ENCODE measurements around the gene FAM53B.
A peak's percentile ranks its signal among the peaks of the same experiment; 100 is the strongest.
"Not testable (repeated sequence)": the region's sequence is repeated elsewhere in the genome, so short reads cannot be mapped to it uniquely, and the experiment has no call there.

The FAM53B gene

DNA sequence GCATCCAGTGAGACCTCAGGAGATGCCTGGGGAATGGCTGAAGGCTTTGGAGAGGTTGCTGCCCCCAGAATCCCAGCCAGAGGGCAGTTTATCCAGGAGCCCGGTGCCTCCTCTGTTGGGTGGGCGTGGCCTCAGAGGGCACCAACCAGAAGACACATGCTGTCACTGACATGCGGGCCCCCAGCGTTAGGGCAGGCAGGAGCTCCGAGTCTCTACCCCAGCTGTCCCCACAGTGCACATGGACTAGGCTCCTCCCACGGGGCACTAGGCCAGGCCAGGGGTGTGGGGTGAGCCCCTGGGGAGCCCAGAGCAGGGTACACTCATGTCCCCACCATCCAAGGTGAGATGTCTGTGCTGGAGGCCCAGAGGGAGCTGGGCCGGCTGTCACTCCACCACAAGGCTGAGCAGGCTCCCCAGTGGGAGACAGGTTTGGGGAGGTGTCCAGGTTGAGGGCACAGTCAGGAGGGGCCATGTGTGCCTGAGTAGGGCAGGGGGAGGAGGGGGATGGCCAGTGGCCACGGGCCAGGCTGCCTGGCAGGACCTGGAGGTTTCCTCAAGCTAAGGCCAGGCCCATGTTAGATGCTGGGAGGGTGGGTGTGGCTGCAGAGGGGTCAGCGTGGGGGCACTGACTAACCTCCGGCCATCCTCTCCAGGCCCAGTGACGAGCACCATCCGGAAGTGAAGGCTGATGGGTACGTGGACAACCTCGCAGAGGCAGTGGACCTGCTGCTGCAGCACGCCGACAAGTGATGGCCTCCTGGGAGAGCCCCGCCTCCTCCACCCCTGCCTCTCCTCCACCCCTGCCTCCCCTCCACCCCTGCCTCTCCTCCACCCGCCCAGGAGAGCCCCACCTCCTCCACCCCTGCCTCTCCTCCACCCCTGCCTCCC, 131.3 kb downstream of the FAM53B start:
- H3K27ac ChIP-seq (replicated peaks; ENCODE audit: low read length), result no peak overlapping the region
- no peak for DNase-seq (ENCODE audit: low spot score)
- H2BK5ac ChIP-seq (ENCODE audit: low read length), result no peak overlapping the region
- no peak overlapping the region for H4K8ac ChIP-seq (ENCODE audit: low read depth, low read length)
- H3K4me3 ChIP-seq (ENCODE audit: low read length in 2 of 2), result no peak overlapping the region
- no peak overlapping the region for H2BK15ac ChIP-seq (ENCODE audit: low read length)
- H3K23ac ChIP-seq (ENCODE audit: low read depth, low read length, poor library complexity), result peak overlapping the region; percentile 17
- peak overlapping the region; percentile 59 for H3K18ac ChIP-seq (ENCODE audit: low read length)
- H2AK5ac ChIP-seq (ENCODE audit: low read depth, low read length), result peak overlapping the region; percentile 83
- H3K4me2 ChIP-seq (ENCODE audit: insufficient read depth, low read length, poor library complexity, severe bottlenecking), result no peak overlapping the region
- no peaks in the 10 kb centered on the region for H3K27me3 ChIP-seq (ENCODE audit: control insufficient read depth in 3 of 3, insufficient read depth in 3 of 3, low read depth in 1 of 3, low read length in 3 of 3)
- H3K9ac ChIP-seq (ENCODE audit: low read depth, low read length, poor library complexity), result peak overlapping the region; percentile 60
- peaks cover 0 to 10% of the 10 kb centered on the region in 2 donors for H3K4me1 ChIP-seq (ENCODE audit: control insufficient read depth in 2 of 2, insufficient read depth in 1 of 2, low read depth in 1 of 2, low read length in 2 of 2)
- H3K14ac ChIP-seq (ENCODE audit: low read length), result peak overlapping the region; percentile 75
- no peak overlapping the region for H2BK120ac ChIP-seq (ENCODE audit: low read depth, low read length)
- no peak overlapping the region for H4K91ac ChIP-seq (ENCODE audit: low read depth, low read length, poor library complexity)
- H3K9me3 ChIP-seq (replicated peaks in 1 of 2; ENCODE audit: control insufficient read depth in 2 of 2, insufficient read depth in 1 of 2, low read depth in 1 of 2, low read length in 2 of 2), result no peaks in the 10 kb centered on the region
- no peak overlapping the region for H2BK12ac ChIP-seq (ENCODE audit: low read length)
- peaks cover 10 to 13% of the 10 kb centered on the region in 2 donors for H3K36me3 ChIP-seq (replicated peaks in 1 of 2; ENCODE audit: control insufficient read depth in 2 of 2, insufficient read depth in 2 of 2, low read length in 2 of 2)
- H2AFZ ChIP-seq (ENCODE audit: low read length), result no peak overlapping the region
- H3K79me1 ChIP-seq (ENCODE audit: low read depth, low read length), result peaks cover 9% of the 10 kb centered on the region
- WGBS, 2 donors (ENCODE audit: extremely low coverage in 2 of 2, insufficient read length in 2 of 2, insufficient replicate concordance in 1 of 2), result no CpG with 5 or more reads among the region's 18 CpGs
- H3K4ac ChIP-seq (ENCODE audit: low read length), result peak overlapping the region; percentile 53

DNA sequence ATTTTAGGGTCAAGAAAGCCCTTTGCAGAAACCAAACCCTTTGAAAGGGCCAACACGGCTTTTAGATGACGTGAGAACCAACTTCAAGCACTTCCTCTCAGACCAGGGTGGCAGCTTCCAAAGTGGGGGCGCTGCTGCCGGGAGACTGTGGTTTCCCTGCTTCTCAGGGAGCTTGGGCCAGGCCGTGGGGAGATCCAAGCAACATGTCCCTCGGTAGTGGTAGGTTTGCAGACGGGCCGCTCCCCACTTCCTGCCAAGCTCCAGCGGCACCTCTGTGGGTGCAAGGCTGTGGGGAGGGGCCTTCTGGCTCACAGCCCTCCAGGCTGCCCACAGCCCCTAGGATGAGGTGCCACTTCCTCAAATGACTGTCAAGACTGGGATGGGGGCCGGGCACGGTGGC, 132.4 kb downstream of the FAM53B start:
- H3K27ac ChIP-seq (replicated peaks; ENCODE audit: low read length), result no peak overlapping the region
- H2BK12ac ChIP-seq (ENCODE audit: low read length), result peak overlapping the region; percentile 41
- peaks cover 9% of the 10 kb centered on the region for H3K79me1 ChIP-seq (ENCODE audit: low read depth, low read length)
- H3K36me3 ChIP-seq (replicated peaks in 1 of 2; ENCODE audit: control insufficient read depth in 2 of 2, insufficient read depth in 2 of 2, low read length in 2 of 2), result peaks cover 1 to 3% of the 10 kb centered on the region in 2 donors
- H2BK120ac ChIP-seq (ENCODE audit: low read depth, low read length), result no peak overlapping the region
- DNase-seq (ENCODE audit: low spot score), result no peak
- WGBS, 2 donors (ENCODE audit: extremely low coverage in 2 of 2, insufficient read length in 2 of 2, insufficient replicate concordance in 1 of 2), result no CpG with 5 or more reads among the region's 11 CpGs
- H3K9ac ChIP-seq (ENCODE audit: low read depth, low read length, poor library complexity), result peak overlapping the region; percentile 21
- no peak overlapping the region for H3K4ac ChIP-seq (ENCODE audit: low read length)
- no peak overlapping the region for H3K14ac ChIP-seq (ENCODE audit: low read length)
- H3K23ac ChIP-seq (ENCODE audit: low read depth, low read length, poor library complexity), result peak overlapping the region; percentile 65
- H3K4me2 ChIP-seq (ENCODE audit: insufficient read depth, low read length, poor library complexity, severe bottlenecking), result no peak overlapping the region
- H3K4me3 ChIP-seq (ENCODE audit: low read length in 2 of 2), result no peak overlapping the region
- no peak overlapping the region for H4K8ac ChIP-seq (ENCODE audit: low read depth, low read length)
- peaks cover 6 to 14% of the 10 kb centered on the region in 2 donors for H3K4me1 ChIP-seq (ENCODE audit: control insufficient read depth in 2 of 2, insufficient read depth in 1 of 2, low read depth in 1 of 2, low read length in 2 of 2)
- no peaks in the 10 kb centered on the region for H3K27me3 ChIP-seq (ENCODE audit: control insufficient read depth in 3 of 3, insufficient read depth in 3 of 3, low read depth in 1 of 3, low read length in 3 of 3)
- no peak overlapping the region for H4K91ac ChIP-seq (ENCODE audit: low read depth, low read length, poor library complexity)
- peak overlapping the region; percentile 94 for H3K18ac ChIP-seq (ENCODE audit: low read length)
- no peak overlapping the region for H2BK15ac ChIP-seq (ENCODE audit: low read length)
- no peak overlapping the region for H2BK5ac ChIP-seq (ENCODE audit: low read length)
- peak overlapping the region; percentile 63 for H2AK5ac ChIP-seq (ENCODE audit: low read depth, low read length)
- no peak overlapping the region for H2AFZ ChIP-seq (ENCODE audit: low read length)
- H3K9me3 ChIP-seq (replicated peaks in 1 of 2; ENCODE audit: control insufficient read depth in 2 of 2, insufficient read depth in 1 of 2, low read depth in 1 of 2, low read length in 2 of 2), result no peaks in the 10 kb centered on the region

DNA sequence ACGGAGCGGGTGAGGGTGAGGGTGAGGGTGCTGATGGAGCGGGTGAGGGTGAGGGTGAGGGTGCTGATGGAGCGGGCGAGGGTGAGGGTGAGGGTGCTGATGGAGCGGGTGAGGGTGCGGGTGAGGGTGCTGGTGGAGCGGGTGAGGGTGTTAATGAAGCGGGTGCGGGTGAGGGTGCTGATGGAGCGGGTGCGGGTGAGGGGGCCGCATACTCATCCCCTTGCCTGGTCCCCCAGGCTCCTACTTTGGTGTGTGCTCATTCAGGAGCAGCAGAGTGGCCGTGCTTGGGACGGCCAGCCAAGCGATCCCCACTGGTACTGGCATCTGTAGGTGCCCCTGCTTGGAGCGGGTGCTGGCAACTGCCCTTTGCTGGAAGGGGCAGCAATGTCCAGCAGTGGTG, 133.3 kb downstream of the FAM53B start:
- H4K8ac ChIP-seq (ENCODE audit: low read depth, low read length); H3K4me2 ChIP-seq (ENCODE audit: insufficient read depth, low read length, poor library complexity, severe bottlenecking); H3K4me3 ChIP-seq (ENCODE audit: low read length in 2 of 2); H3K36me3 ChIP-seq (replicated peaks in 1 of 2; ENCODE audit: control insufficient read depth in 2 of 2, insufficient read depth in 2 of 2, low read length in 2 of 2); H3K4ac ChIP-seq (ENCODE audit: low read length); H2BK15ac ChIP-seq (ENCODE audit: low read length); H3K27me3 ChIP-seq (ENCODE audit: control insufficient read depth in 3 of 3, insufficient read depth in 3 of 3, low read depth in 1 of 3, low read length in 3 of 3); H3K9me3 ChIP-seq (replicated peaks in 1 of 2; ENCODE audit: control insufficient read depth in 2 of 2, insufficient read depth in 1 of 2, low read depth in 1 of 2, low read length in 2 of 2); H2BK120ac ChIP-seq (ENCODE audit: low read depth, low read length); H2AK5ac ChIP-seq (ENCODE audit: low read depth, low read length); H3K9ac ChIP-seq (ENCODE audit: low read depth, low read length, poor library complexity); H3K23ac ChIP-seq (ENCODE audit: low read depth, low read length, poor library complexity); DNase-seq (ENCODE audit: low spot score); H2AFZ ChIP-seq (ENCODE audit: low read length); H3K27ac ChIP-seq (replicated peaks; ENCODE audit: low read length); H2BK12ac ChIP-seq (ENCODE audit: low read length); H4K91ac ChIP-seq (ENCODE audit: low read depth, low read length, poor library complexity): not testable (repeated sequence)
- Histone ChIP-seq H2BK5ac (ENCODE audit: low read length) (peak overlapping the region; percentile 24), H3K4me1 (ENCODE audit: control insufficient read depth in 2 of 2, insufficient read depth in 1 of 2, low read depth in 1 of 2, low read length in 2 of 2) (peaks cover 13 to 14% of the 10 kb centered on the region in 2 donors), H3K18ac (ENCODE audit: low read length) (peak overlapping the region; percentile 64), H3K79me1 (ENCODE audit: low read depth, low read length) (peaks cover 10% of the 10 kb centered on the region), H3K14ac (ENCODE audit: low read length) (peak overlapping the region; percentile 38)
- no CpG with 5 or more reads among the region's 17 CpGs for WGBS, 2 donors (ENCODE audit: extremely low coverage in 2 of 2, insufficient read length in 2 of 2, insufficient replicate concordance in 1 of 2)

DNA sequence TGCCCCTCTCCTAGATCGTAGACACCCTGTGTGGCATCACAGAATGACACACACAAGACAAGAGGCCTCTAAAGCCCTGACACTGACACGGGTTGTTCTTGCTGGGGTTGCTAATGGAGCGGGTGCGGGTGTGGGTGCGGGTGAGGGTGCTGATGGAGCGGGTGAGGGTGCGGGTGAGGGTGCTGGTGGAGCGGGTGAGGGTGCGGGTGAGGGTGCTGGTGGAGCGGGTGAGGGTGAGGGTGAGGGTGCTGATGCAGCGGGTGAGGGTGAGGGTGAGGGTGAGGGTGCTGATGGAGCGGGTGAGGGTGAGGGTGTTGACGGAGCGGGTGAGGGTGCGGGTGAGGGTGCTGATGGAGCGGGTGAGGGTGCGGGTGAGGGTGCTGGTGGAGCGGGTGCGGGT, 134.0 kb downstream of the FAM53B start:
- H3K4ac ChIP-seq (ENCODE audit: low read length); H3K4me3 ChIP-seq (ENCODE audit: low read length in 2 of 2); H3K4me2 ChIP-seq (ENCODE audit: insufficient read depth, low read length, poor library complexity, severe bottlenecking); H3K27me3 ChIP-seq (ENCODE audit: control insufficient read depth in 3 of 3, insufficient read depth in 3 of 3, low read depth in 1 of 3, low read length in 3 of 3); H3K27ac ChIP-seq (replicated peaks; ENCODE audit: low read length); H2AFZ ChIP-seq (ENCODE audit: low read length); H2AK5ac ChIP-seq (ENCODE audit: low read depth, low read length); H2BK15ac ChIP-seq (ENCODE audit: low read length); H3K9me3 ChIP-seq (replicated peaks in 1 of 2; ENCODE audit: control insufficient read depth in 2 of 2, insufficient read depth in 1 of 2, low read depth in 1 of 2, low read length in 2 of 2); H2BK120ac ChIP-seq (ENCODE audit: low read depth, low read length); H3K18ac ChIP-seq (ENCODE audit: low read length); H2BK12ac ChIP-seq (ENCODE audit: low read length); H3K79me1 ChIP-seq (ENCODE audit: low read depth, low read length); H4K91ac ChIP-seq (ENCODE audit: low read depth, low read length, poor library complexity); DNase-seq (ENCODE audit: low spot score); H3K36me3 ChIP-seq (replicated peaks in 1 of 2; ENCODE audit: control insufficient read depth in 2 of 2, insufficient read depth in 2 of 2, low read length in 2 of 2): not testable (repeated sequence)
- WGBS, 2 donors (ENCODE audit: extremely low coverage in 2 of 2, insufficient read length in 2 of 2, insufficient replicate concordance in 1 of 2), result no CpG with 5 or more reads among the region's 19 CpGs
- H3K4me1 ChIP-seq (ENCODE audit: control insufficient read depth in 2 of 2, insufficient read depth in 1 of 2, low read depth in 1 of 2, low read length in 2 of 2), result peaks cover 13 to 16% of the 10 kb centered on the region in 2 donors
- H3K9ac ChIP-seq (ENCODE audit: low read depth, low read length, poor library complexity), result peak overlapping the region; percentile 44
- H3K14ac ChIP-seq (ENCODE audit: low read length), result peak overlapping the region; percentile 97
- H3K23ac ChIP-seq (ENCODE audit: low read depth, low read length, poor library complexity), result peak overlapping the region; percentile 89
- H2BK5ac ChIP-seq (ENCODE audit: low read length), result peak overlapping the region; percentile 22
- peak overlapping the region; percentile 23 for H4K8ac ChIP-seq (ENCODE audit: low read depth, low read length)

Measured in neuronal stem cell (in vitro differentiated cells).